ENCODE results near the gene SETDB1.

The SETDB1 gene

GRCh38 chr1:151002051-151002450 lies 75.9 kb downstream of the SETDB1 start:
- H3K9me3 ChIP-seq (ENCODE audit: control insufficient read depth, insufficient read depth, low read depth, low read length): no peaks in the 10 kb centered on the region
- CTCF ChIA-PET: interaction anchor here (0.5 to 3.9 kb wide), 4 partner anchors 21 to 213 kb away, joined by 3 to 31 read pairs (median 4); partner anchors contain the start of gene ANXA9
- POLR2A ChIA-PET: interaction anchor here (0.7 to 1.6 kb wide), 5 partner anchors 14 to 638 kb away, joined by 3 to 6 read pairs (median 4); partner anchors contain the start of gene RPRD2
- peaks cover 0 to 55% of the 10 kb centered on the region in 2 experiments; a peak in 1 of 3 replicates for H3K36me3 ChIP-seq (ENCODE audit: control insufficient read depth in 2 of 2, insufficient read depth in 1 of 2, low read length in 2 of 2)
- H3K27ac ChIP-seq (ENCODE audit: extremely low read depth, low read depth, low read length): no peak overlapping the region
- H3K4me1 ChIP-seq (ENCODE audit: control insufficient read depth, insufficient read depth, low read length): no peaks in the 10 kb centered on the region
- no peak overlapping the region for H3K4me3 ChIP-seq (ENCODE audit: low read depth, low read length)
- no peak for TF ChIP-seq ZNF623 (tag by site-specific recombination; IDR thresholded peaks at IDR 0.05)
- 0 out of 2 replicates have a peak, but pooled peaks have one; percentile 34 for TF ChIP-seq PRDM10 (tag by site-specific recombination; IDR thresholded peaks at IDR 0.05)
- no peak for TF ChIP-seq ZBTB10 (tag by site-specific recombination; IDR thresholded peaks at IDR 0.05)
- no peak for TF ChIP-seq ZSCAN23 (tag by site-specific recombination; IDR thresholded peaks at IDR 0.05)
- TF ChIP-seq CTCF (tag by site-specific recombination; IDR thresholded peaks at IDR 0.05): no peak
- TF ChIP-seq ZNF133 (tag by site-specific recombination; IDR thresholded peaks at IDR 0.05): no peak

GRCh38 chr1:151002611-151003010 lies 76.4 kb downstream of the SETDB1 start:
- Histone ChIP-seq H3K4me1 (ENCODE audit: control insufficient read depth, insufficient read depth, low read length) (0 out of 2 replicates have a peak, but pooled peaks cover under 1% of the 10 kb centered on the region), H3K36me3 (ENCODE audit: control insufficient read depth in 2 of 2, insufficient read depth in 1 of 2, low read length in 2 of 2) (peaks cover 0 to 49% of the 10 kb centered on the region in 2 experiments; a peak in 1 of 3 replicates), H3K27ac (ENCODE audit: extremely low read depth, low read depth, low read length) (no peak overlapping the region), H3K9me3 (ENCODE audit: control insufficient read depth, insufficient read depth, low read depth, low read length) (no peaks in the 10 kb centered on the region), H3K4me3 (ENCODE audit: low read depth, low read length) (no peak overlapping the region)
- CTCF ChIA-PET: interaction anchor here (0.5 to 3.9 kb wide), 6 partner anchors 22 to 981 kb away, joined by 3 to 31 read pairs (median 3); partner anchors contain the start of gene ANXA9
- POLR2A ChIA-PET: interaction anchor here (1.6 kb wide), 1 partner anchor 639 kb away, joined by 4 read pairs; the partner anchor contains the start of gene RPRD2
- TF ChIP-seq BCL11B (tag by site-specific recombination; IDR thresholded peaks at IDR 0.05; ENCODE audit: low read depth): no peak
- no peak for TF ChIP-seq ZBTB17 (tag by site-specific recombination; IDR thresholded peaks at IDR 0.05)
- no peak for TF ChIP-seq SETDB1 (IDR thresholded peaks at IDR 0.05; ENCODE audit: insufficient read length, low read length)
- TF ChIP-seq ZNF843 (tag by site-specific recombination; IDR thresholded peaks at IDR 0.05): no peak
- TF ChIP-seq ZNF184 (tag by site-specific recombination; IDR thresholded peaks at IDR 0.05): no peak
- TF ChIP-seq ZNF394 (tag by site-specific recombination; IDR thresholded peaks at IDR 0.05; ENCODE audit: borderline replicate concordance): no peak
- TF ChIP-seq ZNF366 (tag by site-specific recombination; conservative IDR thresholded peaks at IDR 0.05): no peak
- no peak for TF ChIP-seq REST (tag by site-specific recombination; IDR thresholded peaks at IDR 0.05)

Data from HEK293 (cell line).